ENCODE results near the gene GSX1.

Gene GSX1

DNA sequence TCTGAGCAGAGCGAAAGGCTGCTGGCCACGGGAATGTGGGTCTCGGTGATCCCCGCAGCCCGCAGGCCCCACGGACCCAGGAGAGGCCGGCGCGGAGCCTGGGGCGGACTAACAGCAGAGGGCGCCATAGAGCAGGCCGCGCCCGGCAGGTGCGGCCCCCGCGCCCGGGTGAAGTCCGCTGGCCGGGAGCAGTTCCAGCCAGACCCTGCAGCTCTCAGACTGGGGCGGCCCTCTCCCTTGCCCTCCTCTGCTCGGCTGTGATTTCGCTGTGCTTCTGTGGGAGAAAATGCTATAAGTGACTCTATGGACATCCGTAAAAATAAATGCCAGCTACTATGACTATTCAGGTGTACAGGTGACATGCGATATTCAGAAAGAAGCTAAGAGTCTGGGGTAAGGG is 37.7 kb downstream of the GSX1 start:
- ATAC-seq (replicated peaks) (peak; percentile 87 to 90), DNase-seq (peak; percentile 39)
- Mint-ChIP-seq H3K36me3 (no peaks in the 10 kb centered on the region), H3K27ac (no peak overlapping the region), H3K4me1 (peaks cover 9 to 21% of the 10 kb centered on the region in 2 donors), H3K4me3 (peak overlapping the region; percentile 52 to 58), H3K27me3 (peaks cover 67 to 79% of the 10 kb centered on the region in 2 donors), H3K9me3 (no peaks in the 10 kb centered on the region)

DNA sequence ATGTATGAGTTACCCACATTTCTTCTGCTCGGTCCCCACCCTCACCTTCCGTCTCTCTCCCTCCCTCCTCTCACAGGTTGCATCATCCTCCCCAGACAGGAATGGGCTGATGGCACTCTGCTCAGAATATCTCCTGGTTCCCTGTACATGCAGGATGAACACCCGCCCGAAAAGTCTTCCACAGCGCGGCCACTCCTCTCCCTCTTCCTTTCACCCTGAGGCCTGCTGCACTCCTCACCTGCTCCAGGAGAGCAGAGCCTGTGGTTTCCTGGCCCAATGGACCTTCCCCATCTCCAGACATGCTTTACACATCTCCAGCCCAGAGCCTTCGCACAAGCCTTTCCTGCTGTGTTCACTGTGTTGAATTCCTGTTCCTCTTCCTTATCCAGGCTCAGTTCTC is 40.9 kb downstream of the GSX1 start:
- Mint-ChIP-seq H3K9me3 (no peaks in the 10 kb centered on the region), H3K27me3 (peaks cover 38 to 61% of the 10 kb centered on the region in 2 donors), H3K4me1 (peaks cover 4 to 9% of the 10 kb centered on the region in 2 donors), H3K4me3 (no peak overlapping the region), H3K36me3 (no peaks in the 10 kb centered on the region), H3K27ac (no peak overlapping the region)
- DNase-seq = no peak
- no peak for ATAC-seq (replicated peaks)

- no peaks in the 10 kb centered on the region for H3K9me3 Mint-ChIP-seq
- DNase-seq (no peak), ATAC-seq (replicated peaks) (no peak)
- H3K27ac Mint-ChIP-seq = no peak overlapping the region
- H3K36me3 Mint-ChIP-seq = no peaks in the 10 kb centered on the region
- H3K4me3 Mint-ChIP-seq = no peak overlapping the region
- H3K27me3 Mint-ChIP-seq = peaks cover 39 to 61% of the 10 kb centered on the region in 2 donors
- H3K4me1 Mint-ChIP-seq = peaks cover 4 to 9% of the 10 kb centered on the region in 2 donors
These were observed 41.8 kb downstream of the GSX1 start for GRCh38 chr13:27834095-27834494.

GRCh38 chr13:27835799-27836198 is 43.5 kb downstream of the GSX1 start:
- Mint-ChIP-seq H3K4me3 (no peak overlapping the region), H3K27me3 (peaks cover 42 to 51% of the 10 kb centered on the region in 2 donors), H3K36me3 (no peaks in the 10 kb centered on the region), H3K27ac (no peak overlapping the region), H3K9me3 (no peaks in the 10 kb centered on the region), H3K4me1 (no peaks in the 10 kb centered on the region)
- ATAC-seq (replicated peaks) (no peak), DNase-seq (no peak)

DNA sequence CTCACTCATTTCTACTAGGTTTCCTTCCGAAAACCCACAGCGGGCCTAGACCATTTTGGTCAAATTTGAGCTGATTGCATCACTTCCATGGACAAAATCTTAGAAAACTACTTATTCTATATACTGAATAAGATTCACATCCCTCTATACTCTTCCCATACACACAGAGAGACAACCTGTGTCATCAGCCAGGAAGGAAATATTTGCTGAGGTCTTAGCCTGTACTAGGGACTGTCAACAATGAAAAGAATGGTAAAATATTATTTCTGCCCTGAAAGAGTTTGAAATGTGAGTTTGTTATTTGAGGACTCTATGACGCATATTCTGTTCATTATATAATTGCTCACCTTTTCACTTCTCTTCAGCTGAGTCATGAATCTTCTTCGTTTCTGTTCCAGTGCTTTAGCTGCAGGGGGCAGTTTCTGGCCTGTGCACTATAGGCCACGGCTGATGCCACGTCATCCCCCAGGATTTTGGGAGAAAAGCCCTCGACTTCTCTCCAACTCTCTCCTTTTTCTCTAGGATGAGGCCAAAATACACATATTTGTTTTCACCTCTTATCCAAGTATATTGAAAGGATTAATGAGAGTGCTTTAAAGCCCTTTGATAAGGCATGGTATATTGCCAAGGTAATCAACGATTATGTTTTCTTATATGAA is 47.7 kb downstream of the GSX1 start:
- H3K36me3 Mint-ChIP-seq = no peaks in the 10 kb centered on the region
- H3K27ac Mint-ChIP-seq = no peak overlapping the region
- H3K9me3 Mint-ChIP-seq = peaks cover 0 to 3% of the 10 kb centered on the region in 2 donors
- H3K4me3 Mint-ChIP-seq = no peak overlapping the region
- no peak for ATAC-seq (replicated peaks)
- no peaks in the 10 kb centered on the region for H3K4me1 Mint-ChIP-seq
- DNase-seq = no peak
- H3K27me3 Mint-ChIP-seq = peaks cover 45 to 55% of the 10 kb centered on the region in 2 donors

- Mint-ChIP-seq H3K4me1 (no peaks in the 10 kb centered on the region), H3K4me3 (no peak overlapping the region), H3K27ac (no peak overlapping the region), H3K27me3 (peaks cover 56 to 64% of the 10 kb centered on the region in 2 donors), H3K36me3 (no peaks in the 10 kb centered on the region), H3K9me3 (peaks cover 0 to 6% of the 10 kb centered on the region in 2 donors)
- DNase-seq (no peak), ATAC-seq (replicated peaks) (no peak)
These were observed 50.3 kb downstream of the GSX1 start for GRCh38 chr13:27842571-27842970.
